ENCODE results near the gene HEPHL1.

Gene HEPHL1

GRCh38 chr11:94010136-94010535 is 11.0 kb upstream of the HEPHL1 start:
- TF ChIP-seq CTCF (IDR thresholded peaks at IDR 0.05): no peak
- Histone ChIP-seq H3K27me3 (no peaks in the 10 kb centered on the region), H3K27ac (no peak overlapping the region), H3K4me1 (no peaks in the 10 kb centered on the region), H3K9me3 (no peaks in the 10 kb centered on the region), H3K4me3 (no peak overlapping the region), H3K36me3 (no peaks in the 10 kb centered on the region)
- no peak for DNase-seq
- intact Hi-C loops (cut with DNase I; ENCODE audit: low total_unique reads): no loop called here

- DNase-seq: no peak
- intact Hi-C loops (cut with DNase I; ENCODE audit: low total_unique reads): no loop called here
- Histone ChIP-seq H3K27ac (no peak overlapping the region), H3K4me3 (no peak overlapping the region), H3K9me3 (no peaks in the 10 kb centered on the region), H3K27me3 (no peaks in the 10 kb centered on the region), H3K36me3 (no peaks in the 10 kb centered on the region), H3K4me1 (no peaks in the 10 kb centered on the region)
- no peak for TF ChIP-seq CTCF (IDR thresholded peaks at IDR 0.05)
These were observed 9.7 kb upstream of the HEPHL1 start for GRCh38 chr11:94011478-94011877.

GRCh38 chr11:94017446-94017845 is 3.7 kb upstream of the HEPHL1 start:
- Histone ChIP-seq H3K9me3 (no peaks in the 10 kb centered on the region), H3K4me3 (no peak overlapping the region), H3K27me3 (no peaks in the 10 kb centered on the region), H3K4me1 (peaks cover 0 to 13% (median 0%) of the 10 kb centered on the region in 4 donors), H3K27ac (no peak overlapping the region), H3K36me3 (no peaks in the 10 kb centered on the region)
- intact Hi-C loops (cut with DNase I; ENCODE audit: low total_unique reads): no loop called here
- DNase-seq: no peak
- no peak for TF ChIP-seq CTCF (IDR thresholded peaks at IDR 0.05)

- Histone ChIP-seq H3K4me1 (peaks cover 0 to 13% (median 0%) of the 10 kb centered on the region in 4 donors), H3K4me3 (no peak overlapping the region), H3K9me3 (no peaks in the 10 kb centered on the region), H3K27me3 (no peaks in the 10 kb centered on the region), H3K36me3 (no peaks in the 10 kb centered on the region), H3K27ac (no peak overlapping the region)
- no peak for TF ChIP-seq CTCF (IDR thresholded peaks at IDR 0.05)
- DNase-seq: no peak
- intact Hi-C loops (cut with DNase I; ENCODE audit: low total_unique reads): no loop called here
These were observed 2.4 kb upstream of the HEPHL1 start for GRCh38 chr11:94018721-94019120.

GRCh38 chr11:94023856-94024255 is 2.7 kb downstream of the HEPHL1 start:
- Histone ChIP-seq H3K4me3 (no peak overlapping the region), H3K9me3 (no peaks in the 10 kb centered on the region), H3K27ac (no peak overlapping the region), H3K4me1 (peaks cover 0 to 13% (median 0%) of the 10 kb centered on the region in 4 donors), H3K27me3 (no peaks in the 10 kb centered on the region), H3K36me3 (no peaks in the 10 kb centered on the region)
- intact Hi-C loops (cut with DNase I; ENCODE audit: low total_unique reads): no loop called here
- no peak for DNase-seq
- no peak for TF ChIP-seq CTCF (IDR thresholded peaks at IDR 0.05)

- Histone ChIP-seq H3K4me1 (peaks cover 0 to 13% (median 0%) of the 10 kb centered on the region in 4 donors), H3K9me3 (no peaks in the 10 kb centered on the region), H3K27ac (no peak overlapping the region), H3K27me3 (no peaks in the 10 kb centered on the region), H3K36me3 (no peaks in the 10 kb centered on the region), H3K4me3 (no peak overlapping the region)
- intact Hi-C loops (cut with DNase I; ENCODE audit: low total_unique reads): no loop called here
- no peak for TF ChIP-seq CTCF (IDR thresholded peaks at IDR 0.05)
- no peak for DNase-seq
These were observed 3.4 kb downstream of the HEPHL1 start for GRCh38 chr11:94024547-94024946.
